H1 (cell line): ENCODE results near the gene MYD88. TPM values are rescaled to one million over a fixed set of nuclear protein-coding genes. Genes with fewer than 3 reads are reported as not detected.

Experiments
- CTCF ChIA-PET: fragments of 300-600 bp; sonication (Branson Sonifier 250); formaldehyde crosslinking; loops from one replicate; lab custom pipeline; 2021; ENCODE audit not compliant: partially characterized antibody; lab: Charles Lee
- POLR2A ChIA-PET: fragments of 300-600 bp; sonication (Branson Sonifier 250); formaldehyde crosslinking; loops from one replicate; lab custom pipeline; 2021; ENCODE audit warnings: inconsistent platforms; ENCODE audit not compliant: partially characterized antibody; lab: Charles Lee
- DNase-seq, 2 experiments: peaks; one replicate each; pipeline versions ENCODE4 v3.0.0 to v3.0.0-alpha.2; 2010 to 2022; ENCODE audit warnings: low spot score in 2 of 2, low read depth in 1 of 2, mixed read lengths in 1 of 2
- FAIRE-seq: peaks from 2 replicates; lab custom pipeline; 2011; peaks lifted over from hg19 to GRCh38; lab: Jason Lieb, UNC
- H2AFZ ChIP-seq: 2 replicates; pipeline ENCODE4 v1.8.1; 2012; ENCODE audit warnings: low read length, inconsistent platforms
- H2AK5ac ChIP-seq: 2 replicates; pipeline ENCODE4 v1.6.1; 2013; ENCODE audit warnings: low read depth, low read length
- H2BK120ac ChIP-seq: replicated peaks from 2 replicates; pipeline ENCODE3; 2013; ENCODE audit warnings: low read depth, low read length, inconsistent platforms
- H2BK12ac ChIP-seq: 2 replicates; pipeline ENCODE4 v1.6.1; 2013; ENCODE audit warnings: low read depth, low read length
- H2BK15ac ChIP-seq: 2 replicates; pipeline ENCODE4 v1.6.1; 2013; ENCODE audit warnings: low read length
- H2BK20ac ChIP-seq: 2 replicates; pipeline ENCODE4 v1.6.1; 2013; ENCODE audit warnings: low read length
- H2BK5ac ChIP-seq: 2 replicates; pipeline ENCODE4 v1.6.1; 2013; ENCODE audit warnings: low read depth, low read length
- H3K14ac ChIP-seq: 2 replicates; pipeline ENCODE4 v1.6.1; 2013; ENCODE audit warnings: inconsistent platforms; ENCODE audit not compliant: insufficient read length
- H3K18ac ChIP-seq: 2 replicates; pipeline ENCODE4 v1.6.1; 2013; ENCODE audit warnings: low read length; ENCODE audit errors: extremely low read depth
- H3K23ac ChIP-seq: 2 replicates; pipeline ENCODE4 v1.6.1; 2013; ENCODE audit warnings: inconsistent platforms; ENCODE audit not compliant: insufficient read length
- H3K23me2 ChIP-seq: 2 replicates; pipeline ENCODE4 v1.6.1; 2013; ENCODE audit warnings: low read depth, low read length
- H3K27ac ChIP-seq: 2 replicates; pipeline ENCODE4 v1.6.1; 2011; ENCODE audit warnings: low read depth, low read length, inconsistent platforms
- H3K27me3 ChIP-seq, 4 experiments: replicated peaks in 1 of 4; 1 replicate in 1 of 4; 2 replicates in 3 of 4; pipeline versions ENCODE4 v1.6.1 to v1.8.1; 2011 to 2013; ENCODE audit warnings: low read length in 3 of 4, mild to moderate bottlenecking in 3 of 4, inconsistent platforms in 2 of 4, mixed read lengths in 2 of 4, moderate library complexity in 1 of 4; ENCODE audit not compliant: control insufficient read depth in 3 of 4, insufficient read depth in 3 of 4; ENCODE audit errors: extremely low read depth in 1 of 4
- H3K36me3 ChIP-seq, 4 experiments: 2 replicates each; pipeline versions ENCODE4 v1.6.1 to v1.8.1; 2011 to 2013; ENCODE audit warnings: mild to moderate bottlenecking in 4 of 4, low read length in 3 of 4, moderate library complexity in 2 of 4, control low read depth in 1 of 4, inconsistent platforms in 1 of 4; ENCODE audit not compliant: insufficient read depth in 4 of 4, control insufficient read depth in 2 of 4
- H3K4ac ChIP-seq: replicated peaks from 2 replicates; pipeline ENCODE3; 2013; ENCODE audit warnings: low read length, low read depth, mixed read lengths, inconsistent platforms; ENCODE audit not compliant: insufficient read length
- H3K4me1 ChIP-seq, 4 experiments: replicated peaks in 1 of 4; 1 replicate in 1 of 4; 2 replicates in 3 of 4; pipeline versions ENCODE4 v1.6.1 to v1.8.1; 2011 to 2013; ENCODE audit warnings: low read length in 3 of 4, inconsistent platforms in 2 of 4, mixed read lengths in 1 of 4; ENCODE audit not compliant: insufficient read depth in 4 of 4, control insufficient read depth in 3 of 4
- H3K4me2 ChIP-seq, 2 experiments: 2 replicates each; pipeline versions ENCODE4 v1.6.1 to v1.8.1; 2011 to 2013; ENCODE audit warnings: low read depth in 2 of 2, low read length in 2 of 2, control low read depth in 1 of 2, inconsistent platforms in 1 of 2, mild to moderate bottlenecking in 1 of 2; ENCODE audit not compliant: insufficient read depth in 1 of 2
- H3K4me3 ChIP-seq, 4 experiments: fragments of 200-600, 300-600 bp in 1 of 4; sonication (generic), shearing (Covaris generic), sonication (Bioruptor Twin) in 1 of 4; 2 replicates each; pipeline versions ENCODE4 v1.5.1 to v1.8.1; 2011 to 2016; ENCODE audit warnings: low read length in 4 of 4, low read depth in 3 of 4, control low read depth in 2 of 4, inconsistent platforms in 2 of 4, mild to moderate bottlenecking in 2 of 4, mixed read lengths in 1 of 4, moderate library complexity in 1 of 4; ENCODE audit not compliant: insufficient read depth in 2 of 4; ENCODE audit errors: extremely low read depth in 1 of 4
- H3K56ac ChIP-seq: replicated peaks from 2 replicates; pipeline ENCODE3; 2013; ENCODE audit warnings: low read depth, mild to moderate bottlenecking, mixed read lengths, low read length, inconsistent platforms; ENCODE audit not compliant: insufficient read length
- H3K79me1 ChIP-seq: 2 replicates; pipeline ENCODE4 v1.6.1; 2013; ENCODE audit warnings: low read depth, low read length, control low read depth
- H3K79me2 ChIP-seq, 2 experiments: 2 replicates each; pipeline versions ENCODE4 v1.6.1 to v1.8.1; 2012 to 2013; ENCODE audit warnings: low read length in 2 of 2, mild to moderate bottlenecking in 2 of 2, inconsistent platforms in 1 of 2; ENCODE audit not compliant: insufficient read depth in 2 of 2, control insufficient read depth in 1 of 2
- H3K9ac ChIP-seq, 4 experiments: replicated peaks in 1 of 4; 1 replicate in 1 of 4; 2 replicates in 3 of 4; pipeline versions ENCODE4 v1.6.1 to v1.8.1; 2011 to 2013; ENCODE audit warnings: low read depth in 3 of 4, low read length in 3 of 4, control low read depth in 2 of 4, mild to moderate bottlenecking in 2 of 4, moderate library complexity in 2 of 4, inconsistent platforms in 1 of 4; ENCODE audit errors: extremely low read depth in 1 of 4
- H3K9me3 ChIP-seq, 2 experiments: 2 replicates each; pipeline versions ENCODE4 v1.6.1 to v1.8.1; 2012 to 2013; ENCODE audit warnings: mild to moderate bottlenecking in 2 of 2, moderate library complexity in 2 of 2, control low read depth in 1 of 2, inconsistent platforms in 1 of 2, low read depth in 1 of 2, low read length in 1 of 2, mixed read lengths in 1 of 2; ENCODE audit not compliant: insufficient read depth in 2 of 2
- H4K20me1 ChIP-seq, 2 experiments: replicated peaks in 1 of 2; 2 replicates each; pipeline versions ENCODE3 to v1.8.1; 2011 to 2013; ENCODE audit warnings: inconsistent platforms in 2 of 2, low read length in 2 of 2, mild to moderate bottlenecking in 1 of 2; ENCODE audit not compliant: insufficient read depth in 2 of 2, control insufficient read depth in 1 of 2
- H4K5ac ChIP-seq: 2 replicates; pipeline ENCODE4 v1.6.1; 2013; ENCODE audit warnings: low read length, low read depth, mixed read lengths, inconsistent platforms; ENCODE audit not compliant: insufficient read length
- H4K8ac ChIP-seq: 2 replicates; pipeline ENCODE4 v1.8.0; 2013; ENCODE audit warnings: mild to moderate bottlenecking, moderate library complexity, low read length, inconsistent platforms; ENCODE audit not compliant: insufficient read depth; ENCODE audit errors: extremely low read depth
- H4K91ac ChIP-seq: replicated peaks from 2 replicates; pipeline ENCODE3; 2013; ENCODE audit warnings: low read length, mixed read lengths, inconsistent platforms; ENCODE audit not compliant: insufficient read length
- CHD1 ChIP-seq: IDR thresholded peaks from 2 replicates; pipeline ENCODE4 v1.6.1; 2012; ENCODE audit warnings: low read depth, low read length, improper control_type of control experiment
- EP300 ChIP-seq, 2 experiments: IDR thresholded peaks; 1 replicate in 1 of 2; 2 replicates in 1 of 2; pipeline ENCODE4 v1.6.1; 2011 to 2012; ENCODE audit warnings: low read depth in 2 of 2, low read length in 2 of 2, mild to moderate bottlenecking in 2 of 2, borderline replicate concordance in 1 of 2, inconsistent platforms in 1 of 2, moderate library complexity in 1 of 2
- KDM1A ChIP-seq: fragments of 200-600, 300-600 bp; sonication (generic); IDR thresholded peaks from 2 replicates; pipeline ENCODE4 v1.7.1; 2016; ENCODE audit warnings: mild to moderate bottlenecking, low read length, borderline replicate concordance
- RFX5 ChIP-seq: IDR thresholded peaks from 2 replicates; pipeline ENCODE4 v1.6.1; 2011; ENCODE audit warnings: low read depth, low read length, improper control_type of control experiment, borderline replicate concordance
- RXRA ChIP-seq: IDR thresholded peaks from 2 replicates; pipeline ENCODE4 v1.6.1; 2011; ENCODE audit warnings: low read depth, mild to moderate bottlenecking, low read length, moderate library complexity; ENCODE audit not compliant: insufficient read depth
- SAP30 ChIP-seq: fragments of 300-600 bp; sonication (generic); IDR thresholded peaks from 2 replicates; pipeline ENCODE4 v1.7.1; 2012; ENCODE audit warnings: low read length, moderate library complexity, mild to moderate bottlenecking, inconsistent platforms; ENCODE audit not compliant: insufficient read depth, insufficient replicate concordance
- TAF7 ChIP-seq: optimal IDR thresholded peaks from 2 replicates; pipeline ENCODE3; 2011; ENCODE audit warnings: low read depth, mild to moderate bottlenecking, inconsistent platforms, low read length, moderate library complexity, borderline replicate concordance
- WGBS, 2 experiments: shearing (Covaris generic) in 1 of 2; methylation state at CpG; one replicate each; pipeline versions ENCODE4 v1.1.6 to v1.1.7; 2013 to 2015; ENCODE audit warnings: low lambda C conversion rate in 2 of 2, mixed read lengths in 2 of 2, inconsistent platforms in 1 of 2, low coverage in 1 of 2, missing lambda C conversion rate in 1 of 2; ENCODE audit not compliant: insufficient replicate concordance in 2 of 2, insufficient coverage in 1 of 2, insufficient read length in 1 of 2; ENCODE audit errors: extremely low coverage in 1 of 2, missing lambda C conversion rate in 1 of 2; 5-methylcytosine and 5-hydroxymethylcytosine counted together
- polyA plus RNA-seq, 7 experiments: library from polyadenylated mRNA; depleted of rRNA in 3 of 7; stranded (reverse) in 5 of 7; unstranded in 2 of 7; fragments of >200 nt in 5 of 7; fragments of 200-250 nt in 2 of 7; gene quantifications; 1 replicate in 5 of 7; 2 replicates in 1 of 7; 4 replicates in 1 of 7; pipeline versions ENCODE4 v1.2.1 to v1.2.3, GENCODE V29; 2011 to 2013; ENCODE audit warnings: missing spikeins in 2 of 7, mixed read lengths in 2 of 7
- total RNA-seq: library from RNA; stranded (reverse); fragmentation: NEBNext Ultra II Directional; extraction: Animal tissue kit (Norgen Biotek cat#: 25700); gene quantifications from 2 replicates; pipeline ENCODE4 v1.2.1, GENCODE V29; 2021
- TF ChIP-seq, protein P1 (sequence below): IDR thresholded peaks from 2 replicates; pipeline ENCODE4 v1.6.1; 2012; ENCODE audit warnings: inconsistent platforms
- TF ChIP-seq, protein P2 (sequence below): IDR thresholded peaks from 2 replicates; pipeline ENCODE4 v1.6.1; 2012; ENCODE audit warnings: inconsistent platforms

The MYD88 gene
- total and polyA plus RNA-seq, 2 of the 8 experiments (the other 6 are each of a cell fraction or from before 2014, with no cell fraction given): 22.1 to 22.5 TPM

- no peak overlapping the region for H3K56ac ChIP-seq
- no peak overlapping the region for H2BK15ac ChIP-seq
- POLR2A ChIA-PET: interaction anchor here (1.0 to 2.0 kb wide), 3 partner anchors 11 to 15 kb away, joined by 3 to 6 read pairs (median 3); partner anchors contain the start of gene OXSR1
- no peak overlapping the region for H3K4me2 ChIP-seq
- DNase-seq (no peak), FAIRE-seq (no peak)
- no peak overlapping the region for H3K4me3 ChIP-seq
- no peak overlapping the region for H4K5ac ChIP-seq
- no peak overlapping the region for H4K8ac ChIP-seq
- H3K23me2 ChIP-seq: no peaks in the 10 kb centered on the region
- no peak overlapping the region for H3K9ac ChIP-seq
- no peak overlapping the region for H2BK20ac ChIP-seq
- H2AK5ac ChIP-seq: no peak overlapping the region
- no peaks in the 10 kb centered on the region for H3K79me2 ChIP-seq
- H3K23ac ChIP-seq: no peak overlapping the region
- no peak overlapping the region for H2BK12ac ChIP-seq
- no peak overlapping the region for H4K91ac ChIP-seq
- no peak overlapping the region for H3K18ac ChIP-seq
- no peak overlapping the region for H2BK120ac ChIP-seq
- H2BK5ac ChIP-seq: no peak overlapping the region
- H3K4me1 ChIP-seq: no peaks in the 10 kb centered on the region
- no peak overlapping the region for H3K4ac ChIP-seq
- no peak overlapping the region for H2AFZ ChIP-seq
- H4K20me1 ChIP-seq: no peaks in the 10 kb centered on the region
- H3K27ac ChIP-seq: no peak overlapping the region
- no peak overlapping the region for H3K14ac ChIP-seq
- CTCF ChIA-PET: interaction anchor here (0.8 to 10.9 kb wide), 4 partner anchors 9 to 192 kb away, joined by 3 to 52 read pairs (median 5); partner anchors contain the start of genes ACAA1 and MYD88
- H3K79me1 ChIP-seq: no peaks in the 10 kb centered on the region
- no peaks in the 10 kb centered on the region for H3K9me3 ChIP-seq
- TF ChIP-seq, protein P1, sequence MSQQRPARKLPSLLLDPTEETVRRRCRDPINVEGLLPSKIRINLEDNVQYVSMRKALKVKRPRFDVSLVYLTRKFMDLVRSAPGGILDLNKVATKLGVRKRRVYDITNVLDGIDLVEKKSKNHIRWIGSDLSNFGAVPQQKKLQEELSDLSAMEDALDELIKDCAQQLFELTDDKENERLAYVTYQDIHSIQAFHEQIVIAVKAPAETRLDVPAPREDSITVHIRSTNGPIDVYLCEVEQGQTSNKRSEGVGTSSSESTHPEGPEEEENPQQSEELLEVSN: no peak
- TF ChIP-seq, protein P2, sequence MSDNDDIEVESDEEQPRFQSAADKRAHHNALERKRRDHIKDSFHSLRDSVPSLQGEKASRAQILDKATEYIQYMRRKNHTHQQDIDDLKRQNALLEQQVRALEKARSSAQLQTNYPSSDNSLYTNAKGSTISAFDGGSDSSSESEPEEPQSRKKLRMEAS: no peak
- TF ChIP-seq RXRA (no peak), KDM1A (no peak), CHD1 (no peak), EP300 (IDR thresholded peaks at IDR 0.05; ENCODE audit: borderline replicate concordance in 1 of 2, low read depth in 2 of 2, low read length in 2 of 2) (no peak), SAP30 (no peak), RFX5 (no peak), TAF7 (no peak)
- H3K27me3 ChIP-seq: no peaks in the 10 kb centered on the region
- 91% methylated on average over 2 of the region's 2 CpGs; no CpG with 5 or more reads in 1 of the 2 experiments for WGBS, 2 experiments
- H3K36me3 ChIP-seq: no peaks in the 10 kb centered on the region
These were observed 15.6 kb downstream of the MYD88 start for GRCh38 chr3:38154033-38154494.
